K562 (cell line): Measurements from ENCODE around the gene EML1. TPM values are rescaled to one million over a fixed set of nuclear protein-coding genes. Genes with fewer than 3 reads are reported as not detected.

Experiments used
- ATAC-seq: fragments of 200-7000 bp; cut with Tn5 transposase; 3 replicates; pipeline ENCODE4 v1.9.1; 2020; ENCODE audit warnings: moderate library complexity
- BruUV-seq: library from RNA; stranded (reverse); fragments of 400-500 nt; replicated peaks from 2 replicates; lab custom pipeline; 2021; lab: Mats Ljungman, UMichigan
- CTCF ChIA-PET: fragments of 300-600 bp; formaldehyde crosslinking; extraction: SDS; loops from one replicate; lab custom pipeline; 2021; ENCODE audit warnings: low intra/inter-chr PET ratio; lab: Yijun Ruan, JAX
- POLR2A ChIA-PET: fragments of 300-600, 350-650 bp; sonication (Branson Sonifier 250); formaldehyde crosslinking; extraction: SDS; loops from one replicate; lab custom pipeline; 2021; ENCODE audit warnings: antibody characterized with exemption, inconsistent platforms; lab: Yijun Ruan, JAX
- DNase-seq, 4 experiments: peaks; one replicate each; pipeline versions ENCODE4 v3.0.0 to v3.0.0-alpha.2; 2011 to 2018; ENCODE audit warnings: low spot score in 3 of 4, mixed read lengths in 3 of 4; ENCODE audit errors: extremely low read depth in 1 of 4
- FAIRE-seq: peaks from 2 replicates; lab custom pipeline; 2011; peaks lifted over from hg19 to GRCh38; lab: Jason Lieb, UNC
- H2AFZ ChIP-seq: 2 replicates; pipeline ENCODE4 v1.6.0; 2011; ENCODE audit warnings: low read depth, low read length, control low read depth, inconsistent platforms
- H3K27ac ChIP-seq: fragments of 200-600 bp; 3 replicates; pipeline ENCODE4 v1.8.0; 2011; ENCODE audit warnings: low read depth, mild to moderate bottlenecking, control low read depth, inconsistent platforms, low read length, moderate library complexity, mixed read lengths; ENCODE audit errors: extremely low read depth
- H3K27me3 ChIP-seq, 2 experiments: fragments of 300-600 bp in 1 of 2; 2 replicates in 1 of 2; 3 replicates in 1 of 2; pipeline versions ENCODE4 v1.6.0 to v1.8.0; 2011; ENCODE audit warnings: inconsistent platforms in 2 of 2, low read length in 2 of 2, mild to moderate bottlenecking in 1 of 2, mixed read lengths in 1 of 2, moderate library complexity in 1 of 2; ENCODE audit not compliant: control insufficient read depth in 2 of 2, insufficient read depth in 2 of 2
- H3K36me3 ChIP-seq: fragments of 300-600 bp; 3 replicates; pipeline ENCODE4 v1.8.0; 2011; ENCODE audit warnings: mild to moderate bottlenecking, low read length, inconsistent platforms; ENCODE audit not compliant: control insufficient read depth, insufficient read depth
- H3K4me1 ChIP-seq, 2 experiments: fragments of 200-600 bp in 1 of 2; replicated peaks in 1 of 2; 2 replicates in 1 of 2; 3 replicates in 1 of 2; pipeline versions ENCODE4 v1.5.1 to v1.8.0; 2011; ENCODE audit warnings: inconsistent platforms in 2 of 2, low read length in 2 of 2, mild to moderate bottlenecking in 1 of 2, mixed read lengths in 1 of 2, moderate library complexity in 1 of 2; ENCODE audit not compliant: control insufficient read depth in 2 of 2, insufficient read depth in 2 of 2
- H3K4me2 ChIP-seq: 2 replicates; pipeline ENCODE4 v1.6.1; 2011; ENCODE audit warnings: low read length, control low read depth, inconsistent platforms, mixed read lengths; ENCODE audit not compliant: insufficient read depth
- H3K4me3 ChIP-seq: fragments of 200-600 bp; sonication (generic), shearing (Covaris generic); 2 replicates; pipeline ENCODE4 v1.5.1; 2016; ENCODE audit warnings: control low read depth, inconsistent platforms
- H3K79me2 ChIP-seq: fragments of 200-600 bp; 3 replicates; pipeline ENCODE4 v1.8.0; 2011; ENCODE audit warnings: low read length, inconsistent platforms; ENCODE audit not compliant: control insufficient read depth, insufficient read depth
- H3K9ac ChIP-seq, 2 experiments: 2 replicates each; pipeline versions ENCODE4 v1.6.0 to v1.6.1; 2011; ENCODE audit warnings: low read depth in 2 of 2, low read length in 2 of 2, control low read depth in 1 of 2, inconsistent platforms in 1 of 2, mild to moderate bottlenecking in 1 of 2, mixed read lengths in 1 of 2; ENCODE audit not compliant: insufficient read depth in 1 of 2
- H3K9me1 ChIP-seq: one replicate; pipeline ENCODE4 v1.6.0; 2011; ENCODE audit warnings: inconsistent platforms, mild to moderate bottlenecking, low read length, moderate library complexity; ENCODE audit not compliant: control insufficient read depth, insufficient read depth
- H3K9me3 ChIP-seq: replicated peaks from 2 replicates; pipeline ENCODE4 v1.5.1; 2011; ENCODE audit warnings: low read depth, low read length, inconsistent platforms; ENCODE audit not compliant: control insufficient read depth, insufficient read depth
- H4K20me1 ChIP-seq: replicated peaks from 2 replicates; pipeline ENCODE4 v1.6.1; 2011; ENCODE audit warnings: low read length, inconsistent platforms, mixed read lengths; ENCODE audit not compliant: control insufficient read depth, insufficient read depth
- MTA2 ChIP-seq: fragments of 450-650 bp; IDR thresholded peaks from 2 replicates; pipeline ENCODE4 v1.6.1; 2016; ENCODE audit warnings: low read depth
- NCOA6 ChIP-seq: fragments of 450-650 bp; IDR thresholded peaks from 2 replicates; pipeline ENCODE4 v1.6.1; 2017; ENCODE audit warnings: mild to moderate bottlenecking
- PCBP2 ChIP-seq: fragments of 200-400 bp; formaldehyde crosslinking; IDR thresholded peaks from 2 replicates; pipeline ENCODE4 v1.6.1; 2018; ENCODE audit warnings: low read length, low read depth, mild to moderate bottlenecking, moderate library complexity; ENCODE audit not compliant: poor library complexity, severe bottlenecking
- ZNF282 ChIP-seq: sonication (generic); formaldehyde crosslinking; IDR thresholded peaks from 2 replicates; pipeline ENCODE4 v1.8.1; 2023; ENCODE audit warnings: missing genetic modification reagents
- WGBS: fragments of 100-300 bp; shearing (Covaris generic); methylation state at CpG from one replicate; pipeline ENCODE4 v1.1.6; 2016; ENCODE audit warnings: low coverage, mixed read lengths; ENCODE audit not compliant: insufficient coverage; ENCODE audit errors: missing lambda C conversion rate; 5-methylcytosine and 5-hydroxymethylcytosine counted together
- in situ Hi-C: fragments of 300-500 bp; cut with MboI; formaldehyde crosslinking; loops from 4 replicates; pipeline ENCODE4 v1.15.0; 2018; ENCODE audit warnings: inconsistent platforms, mixed read lengths
- intact Hi-C: fragments of 100-400 bp; cut with micrococcal nuclease; formaldehyde crosslinking; loops from 2 replicates; pipeline ENCODE4 v1.14.2; 2022
- polyA plus RNA-seq, 8 experiments: library from polyadenylated mRNA; depleted of rRNA in 4 of 8; stranded (reverse) in 5 of 8; unstranded in 3 of 8; fragments of >200 nt; fragmentation: Nextera tagmentation in 2 of 8; fragmentation: Illumina TruSeq in 1 of 8; extraction: Ambion mirVana in 2 of 8; extraction: Trizol in 1 of 8; gene quantifications; 2 replicates each; pipeline versions ENCODE4 v1.2.1 to v1.2.3, GENCODE V29; 2011 to 2014; ENCODE audit warnings: inconsistent platforms in 1 of 8, missing spikeins in 1 of 8
- total RNA-seq, 7 experiments: library from RNA; depleted of rRNA in 6 of 7; stranded (reverse); fragments of >200 nt in 6 of 7; fragmentation: Illumina TruSeq in 2 of 7; extraction: Trizol in 2 of 7; gene quantifications; 2 replicates each; pipeline versions ENCODE4 v1.2.1 to v1.2.3, GENCODE V29; 2011 to 2021; ENCODE audit warnings: low replicate concordance in 1 of 7
- TF ChIP-seq, protein P1 (sequence below), 2 experiments: fragments of 450-650 bp; IDR thresholded peaks; 2 replicates each; pipeline ENCODE4 v1.6.1; 2018; ENCODE audit warnings: mild to moderate bottlenecking in 2 of 2, low read depth in 1 of 2; ENCODE audit not compliant: partially characterized antibody in 2 of 2

Gene EML1
- total and polyA plus RNA-seq, 9 of the 15 experiments (the other 6 are each of a cell fraction or from before 2014, with no cell fraction given), result 0.01 to 0.35 (median 0.07) TPM; not detected in 2

DNA sequence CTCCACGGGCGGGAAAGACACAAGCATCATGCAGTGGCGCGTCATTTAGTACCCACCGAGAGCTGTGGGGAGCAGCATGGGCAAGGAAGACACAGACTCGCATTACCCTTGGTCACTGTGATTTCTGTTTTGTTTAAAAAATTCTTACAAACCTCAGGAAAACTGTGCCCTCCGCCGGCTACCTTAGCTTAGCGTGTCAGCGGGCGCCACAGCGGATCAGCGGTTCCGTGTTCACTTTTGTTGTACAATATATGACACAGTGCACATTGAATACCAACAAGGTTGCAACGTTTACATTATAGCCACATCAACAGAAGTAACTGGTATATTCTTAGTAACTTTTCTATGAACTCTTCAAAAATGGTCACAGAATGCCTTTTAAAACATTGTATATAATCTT is 146.9 kb downstream of the EML1 start:
- intact Hi-C loops, result no loop called here
- Histone ChIP-seq H3K27me3 (peaks cover 30 to 67% of the 10 kb centered on the region in 2 experiments; a peak in 4 of 5 replicates), H4K20me1 (no peaks in the 10 kb centered on the region), H3K4me3 (no peak overlapping the region), H3K36me3 (no peaks in the 10 kb centered on the region), H3K9me3 (no peaks in the 10 kb centered on the region), H3K4me1 (peaks cover 0 to 10% of the 10 kb centered on the region in 2 experiments; a peak in 2 of 5 replicates), H3K4me2 (no peak overlapping the region), H3K27ac (no peak overlapping the region), H2AFZ (no peak overlapping the region), H3K9ac (no peak overlapping the region), H3K9me1 (no peaks in the 10 kb centered on the region), H3K79me2 (no peaks in the 10 kb centered on the region)
- DNase-seq (no peak), ATAC-seq (no peak), FAIRE-seq (no peak)
- CTCF ChIA-PET, result no interaction called here
- in situ Hi-C loops, result no loop called here
- TF ChIP-seq NCOA6, result no peak
- no peak for TF ChIP-seq PCBP2
- no peak for TF ChIP-seq MTA2
- TF ChIP-seq ZNF282 (CRISPR knock-in tag), result no peak
- TF ChIP-seq, protein P1, sequence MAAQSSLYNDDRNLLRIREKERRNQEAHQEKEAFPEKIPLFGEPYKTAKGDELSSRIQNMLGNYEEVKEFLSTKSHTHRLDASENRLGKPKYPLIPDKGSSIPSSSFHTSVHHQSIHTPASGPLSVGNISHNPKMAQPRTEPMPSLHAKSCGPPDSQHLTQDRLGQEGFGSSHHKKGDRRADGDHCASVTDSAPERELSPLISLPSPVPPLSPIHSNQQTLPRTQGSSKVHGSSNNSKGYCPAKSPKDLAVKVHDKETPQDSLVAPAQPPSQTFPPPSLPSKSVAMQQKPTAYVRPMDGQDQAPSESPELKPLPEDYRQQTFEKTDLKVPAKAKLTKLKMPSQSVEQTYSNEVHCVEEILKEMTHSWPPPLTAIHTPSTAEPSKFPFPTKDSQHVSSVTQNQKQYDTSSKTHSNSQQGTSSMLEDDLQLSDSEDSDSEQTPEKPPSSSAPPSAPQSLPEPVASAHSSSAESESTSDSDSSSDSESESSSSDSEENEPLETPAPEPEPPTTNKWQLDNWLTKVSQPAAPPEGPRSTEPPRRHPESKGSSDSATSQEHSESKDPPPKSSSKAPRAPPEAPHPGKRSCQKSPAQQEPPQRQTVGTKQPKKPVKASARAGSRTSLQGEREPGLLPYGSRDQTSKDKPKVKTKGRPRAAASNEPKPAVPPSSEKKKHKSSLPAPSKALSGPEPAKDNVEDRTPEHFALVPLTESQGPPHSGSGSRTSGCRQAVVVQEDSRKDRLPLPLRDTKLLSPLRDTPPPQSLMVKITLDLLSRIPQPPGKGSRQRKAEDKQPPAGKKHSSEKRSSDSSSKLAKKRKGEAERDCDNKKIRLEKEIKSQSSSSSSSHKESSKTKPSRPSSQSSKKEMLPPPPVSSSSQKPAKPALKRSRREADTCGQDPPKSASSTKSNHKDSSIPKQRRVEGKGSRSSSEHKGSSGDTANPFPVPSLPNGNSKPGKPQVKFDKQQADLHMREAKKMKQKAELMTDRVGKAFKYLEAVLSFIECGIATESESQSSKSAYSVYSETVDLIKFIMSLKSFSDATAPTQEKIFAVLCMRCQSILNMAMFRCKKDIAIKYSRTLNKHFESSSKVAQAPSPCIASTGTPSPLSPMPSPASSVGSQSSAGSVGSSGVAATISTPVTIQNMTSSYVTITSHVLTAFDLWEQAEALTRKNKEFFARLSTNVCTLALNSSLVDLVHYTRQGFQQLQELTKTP (IDR thresholded peaks at IDR 0.05; ENCODE audit: low read depth in 1 of 2, partially characterized antibody in 2 of 2), result no peak
- POLR2A ChIA-PET, result interaction anchor here (0.9 kb wide), 1 partner anchor 39 kb away, joined by 4 read pairs; no protein-coding TSS in a partner anchor
- BruUV-seq, result no TSS peak
- WGBS, result 4% methylated on average over 15 of the region's 15 CpGs
